ENCODE data around the gene MORN5.

Gene MORN5

DNA sequence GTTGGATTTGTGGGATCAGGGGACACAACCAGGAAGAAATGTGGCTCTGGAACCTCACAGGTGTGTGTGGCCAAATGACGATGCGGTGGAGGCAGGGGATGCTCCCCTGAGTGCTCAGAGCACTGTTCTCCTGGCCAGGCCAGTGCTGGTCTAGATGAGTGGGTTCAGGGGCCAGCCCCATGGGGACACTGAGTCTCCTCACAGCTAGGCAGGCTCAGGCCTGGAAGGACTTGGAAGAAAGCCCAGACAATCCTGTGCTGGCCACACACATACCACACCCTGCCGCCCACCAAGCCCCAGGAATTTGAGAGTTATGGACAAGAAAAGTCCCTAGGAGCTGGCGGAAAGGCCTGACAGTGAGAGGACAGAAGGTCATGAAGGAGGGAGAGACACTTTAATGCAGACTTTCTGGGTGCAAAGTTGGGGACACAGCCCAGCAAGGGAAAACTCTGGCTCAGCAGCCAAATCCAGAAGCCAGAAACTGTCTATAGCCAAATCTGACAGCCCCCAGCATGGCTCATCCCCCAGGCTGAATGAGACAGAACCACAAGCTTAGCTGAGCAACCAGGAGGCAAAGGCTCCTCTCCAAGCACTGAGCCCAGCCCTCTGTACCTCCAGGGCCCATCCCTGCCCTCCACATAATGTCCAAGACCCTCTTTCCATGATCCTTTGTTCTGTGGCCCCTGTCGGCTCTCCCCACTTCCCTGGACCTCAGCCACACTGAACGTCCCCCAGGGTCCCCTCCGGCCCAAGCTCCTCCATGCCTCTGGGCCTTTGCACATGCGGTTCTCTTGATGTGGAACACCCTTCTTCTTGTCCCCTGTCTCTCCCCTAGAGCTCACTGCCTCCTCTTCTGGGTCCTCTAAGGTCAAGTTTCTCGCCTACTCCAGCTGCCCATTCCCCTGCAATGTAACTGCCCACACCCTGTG, 46.7 kb downstream of the MORN5 start:
- no peak overlapping the region for H3K4me3 ChIP-seq (ENCODE audit: low read length)
- no peak for DNase-seq (ENCODE audit: low read depth, low spot score)

DNA sequence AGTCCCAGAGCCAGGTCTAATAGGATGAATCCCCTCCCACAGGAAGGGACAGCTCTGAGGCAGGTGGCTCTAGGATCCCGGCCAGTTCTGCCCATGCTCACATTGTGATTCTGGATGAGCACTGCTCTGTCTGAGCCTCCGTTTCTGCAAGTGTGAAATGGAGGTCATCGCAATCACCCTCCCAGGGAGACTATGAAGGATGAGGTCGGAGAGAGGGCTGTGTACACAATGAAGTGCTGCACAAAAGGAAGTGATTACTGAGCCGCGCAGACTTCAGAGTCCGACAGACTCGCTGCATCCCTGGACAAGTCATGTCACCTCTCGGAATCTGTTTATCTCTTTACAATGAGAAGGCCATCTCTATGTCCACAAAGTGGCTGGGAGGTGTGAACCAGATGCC, 47.4 kb downstream of the MORN5 start:
- no peak for DNase-seq (ENCODE audit: low read depth, low spot score)
- no peak overlapping the region for H3K4me3 ChIP-seq (ENCODE audit: low read length)

DNA sequence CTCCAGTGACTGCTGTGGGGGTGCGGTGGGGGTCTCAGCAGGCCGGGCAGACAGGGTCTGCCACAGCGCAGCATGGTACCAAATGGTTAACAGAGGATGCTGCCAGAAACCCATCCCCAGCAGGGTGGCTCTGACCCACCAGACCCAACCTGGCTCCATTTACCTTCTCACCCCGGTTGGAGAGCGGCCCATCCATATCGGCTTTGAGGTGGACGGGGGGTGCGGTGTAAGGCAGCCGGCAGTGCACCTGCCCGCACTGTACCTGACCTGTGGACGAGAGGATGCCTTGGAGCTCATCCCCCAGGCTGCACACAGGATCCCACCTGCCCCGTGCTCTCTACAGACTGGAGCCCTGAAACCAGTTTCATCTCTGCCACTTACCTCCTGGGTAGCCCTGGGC, 49.7 kb downstream of the MORN5 start:
- no peak for DNase-seq (ENCODE audit: low read depth, low spot score)
- H3K4me3 ChIP-seq (ENCODE audit: low read length): no peak overlapping the region

DNA sequence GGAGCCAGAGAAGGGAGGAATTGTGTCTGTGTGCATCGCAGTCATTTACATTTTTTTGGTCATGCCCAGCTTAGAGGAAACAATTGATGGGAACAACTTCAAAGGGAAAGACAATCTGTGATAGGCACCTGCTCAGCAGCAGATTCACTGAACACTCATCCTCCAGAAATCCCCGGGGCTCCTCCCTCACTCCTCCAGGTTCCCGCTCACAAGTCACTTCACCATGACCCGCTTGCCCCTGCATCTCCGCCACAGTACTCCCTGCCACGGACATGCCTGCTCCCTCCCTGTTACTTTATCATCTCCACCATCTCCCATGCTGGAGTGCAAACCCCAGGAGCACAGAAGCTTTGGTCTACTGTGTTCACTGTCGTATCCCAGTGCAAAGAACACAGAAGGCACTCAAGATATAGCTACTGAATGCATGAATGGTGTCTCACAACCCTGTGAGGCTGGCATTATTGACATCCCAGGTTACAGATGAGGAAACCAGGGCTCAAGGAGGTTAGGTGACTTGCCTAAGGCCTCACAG, 52.8 kb downstream of the MORN5 start:
- H3K4me3 ChIP-seq (ENCODE audit: low read length): no peak overlapping the region
- no peak for DNase-seq (ENCODE audit: low read depth, low spot score)

DNA sequence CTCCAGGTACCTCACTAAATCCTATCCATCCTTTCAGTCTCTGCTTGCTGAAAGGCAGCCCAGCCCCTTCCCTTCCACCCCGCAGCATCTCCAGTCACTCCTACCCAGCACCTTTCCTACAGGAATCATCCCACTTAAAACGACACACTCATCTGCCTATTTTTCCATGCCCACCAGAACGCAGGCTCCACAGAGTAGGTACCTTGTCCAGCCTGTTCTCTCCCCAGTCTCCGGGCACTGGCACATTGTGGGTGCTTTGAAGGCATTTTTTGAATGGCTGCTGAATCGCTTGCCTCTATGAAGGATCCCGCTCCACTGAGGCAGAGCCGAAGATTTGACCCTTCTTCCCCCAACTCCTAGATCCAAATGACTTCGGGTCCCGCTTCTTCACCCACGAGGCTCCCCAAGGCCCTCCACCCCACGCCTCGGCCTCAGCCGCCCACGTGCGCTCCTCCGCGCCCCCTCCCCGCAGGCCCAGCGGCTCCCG, 53.4 kb downstream of the MORN5 start:
- no peak overlapping the region for H3K4me3 ChIP-seq (ENCODE audit: low read length)
- DNase-seq (ENCODE audit: low read depth, low spot score): no peak

DNA sequence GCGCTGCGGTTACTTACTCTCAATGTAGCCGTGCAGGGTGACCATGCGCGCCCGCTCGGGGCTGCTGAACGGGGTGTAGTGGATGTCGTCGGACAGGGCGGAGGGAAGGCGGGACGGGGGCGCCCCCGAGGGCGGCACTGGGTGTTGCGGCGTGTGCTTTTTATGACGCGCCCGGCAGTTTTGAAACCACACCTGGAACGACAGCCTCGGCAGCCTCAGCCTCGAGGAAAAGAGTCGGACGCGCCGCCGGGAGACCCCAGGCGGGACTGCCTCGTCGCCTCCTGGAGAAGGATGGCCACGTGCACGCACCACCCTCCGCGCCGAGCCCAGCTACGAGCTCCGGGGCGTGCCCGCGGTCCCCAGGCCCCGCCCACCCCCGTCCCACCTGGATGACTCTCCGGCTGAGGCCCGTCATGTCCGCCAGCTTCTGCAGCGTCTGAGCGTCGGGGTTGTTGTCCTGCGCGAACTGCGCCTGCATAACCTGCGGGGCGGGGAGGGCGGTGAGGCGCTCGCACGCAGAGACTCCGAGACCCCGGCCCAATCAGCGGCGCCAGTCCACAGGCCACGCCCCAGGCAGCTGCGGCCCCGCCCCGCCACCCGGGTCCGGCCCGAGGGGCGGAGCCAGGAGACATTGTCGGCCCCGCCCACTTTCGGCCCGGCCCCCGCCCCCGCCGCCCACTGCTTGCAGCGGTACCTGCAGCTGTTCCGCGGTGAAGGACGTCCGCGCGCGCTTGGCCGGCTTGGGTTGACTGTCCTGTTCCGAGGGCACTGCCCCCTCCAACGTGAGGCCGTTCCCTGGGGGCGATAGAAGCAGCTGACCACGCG, 54.1 kb downstream of the MORN5 start:
- peak overlapping the region; percentile 27 for H3K4me3 ChIP-seq (ENCODE audit: low read length)

DNA sequence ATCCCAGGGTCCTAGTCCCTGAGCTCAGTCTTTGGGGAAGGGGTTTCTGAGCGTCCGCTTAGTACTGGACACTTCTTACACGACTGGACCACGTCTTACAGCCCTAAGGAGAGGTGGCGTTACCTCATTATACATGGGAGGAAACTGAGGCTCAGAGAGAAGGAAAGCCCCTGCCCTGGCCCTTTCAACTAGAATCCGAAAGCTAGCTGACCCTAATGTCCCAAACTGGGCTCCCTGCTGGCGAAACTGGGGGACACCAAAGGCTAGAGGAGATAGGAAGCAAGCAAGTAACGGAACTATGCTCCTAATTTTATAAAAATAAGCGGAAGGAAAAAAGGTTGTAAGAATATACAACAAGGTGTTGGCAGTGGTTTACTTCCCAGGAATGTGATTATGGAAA, 54.8 kb downstream of the MORN5 start:
- no peak overlapping the region for H3K4me3 ChIP-seq (ENCODE audit: low read length)
- no peak for DNase-seq (ENCODE audit: low read depth, low spot score)

More for the DNA sequence above, 54.1 kb downstream of the MORN5 start:
- DNase-seq (ENCODE audit: low read depth, low spot score): peak; percentile 28

DNA sequence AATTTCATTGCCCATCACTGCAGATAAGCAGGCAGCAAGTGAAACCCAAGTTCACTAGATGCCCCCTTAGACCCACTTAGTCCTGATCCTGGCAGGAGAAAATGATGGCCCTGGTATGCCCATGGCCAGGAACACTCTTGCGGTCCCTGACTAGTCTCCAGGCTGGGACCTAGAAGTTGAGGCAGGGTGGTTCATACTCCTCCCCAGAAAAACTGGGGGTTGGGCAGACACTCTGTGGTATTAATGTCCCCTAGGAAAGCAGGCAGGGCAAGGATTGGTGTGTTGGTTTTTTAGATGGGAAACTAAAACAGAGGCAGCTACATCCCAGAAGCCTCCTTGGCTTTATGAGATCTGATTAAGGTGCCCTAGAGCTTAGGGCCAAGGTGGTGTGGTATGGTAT, 56.0 kb downstream of the MORN5 start:
- no peak overlapping the region for H3K4me3 ChIP-seq (ENCODE audit: low read length)
- no peak for DNase-seq (ENCODE audit: low read depth, low spot score)

DNA sequence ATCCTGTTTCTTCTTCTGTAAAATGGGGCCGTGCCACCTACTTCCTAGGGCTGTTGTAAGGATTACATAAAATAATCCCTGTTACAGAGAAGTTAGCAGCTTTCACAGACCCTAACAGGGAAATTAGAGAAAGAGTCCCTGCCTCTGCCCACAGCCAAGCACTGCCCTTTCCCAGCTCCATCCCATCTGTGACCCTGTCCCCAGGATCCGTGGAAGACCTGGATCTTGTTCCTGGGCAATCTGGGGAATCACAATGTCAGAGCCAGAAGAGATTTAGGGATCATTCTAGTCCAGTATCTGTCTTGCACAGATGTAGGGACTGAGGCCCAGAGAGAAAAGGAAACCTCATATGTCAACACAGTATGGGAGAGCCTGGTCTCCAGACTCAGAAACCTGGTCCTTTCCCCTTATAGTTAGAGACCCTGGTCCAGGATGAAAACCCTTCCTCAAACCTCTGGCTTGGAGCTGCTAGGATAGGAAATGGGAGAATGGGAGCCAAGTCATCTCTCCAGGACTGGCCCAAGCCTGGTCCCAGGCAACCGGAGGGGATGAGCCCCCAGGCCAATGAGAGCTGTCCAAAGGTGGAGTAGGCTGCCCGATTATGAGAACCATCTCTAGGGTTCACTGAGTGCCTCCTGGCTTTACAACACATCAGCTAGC, 56.6 kb downstream of the MORN5 start:
- DNase-seq (ENCODE audit: low read depth, low spot score): no peak
- H3K4me3 ChIP-seq (ENCODE audit: low read length): no peak overlapping the region

DNA sequence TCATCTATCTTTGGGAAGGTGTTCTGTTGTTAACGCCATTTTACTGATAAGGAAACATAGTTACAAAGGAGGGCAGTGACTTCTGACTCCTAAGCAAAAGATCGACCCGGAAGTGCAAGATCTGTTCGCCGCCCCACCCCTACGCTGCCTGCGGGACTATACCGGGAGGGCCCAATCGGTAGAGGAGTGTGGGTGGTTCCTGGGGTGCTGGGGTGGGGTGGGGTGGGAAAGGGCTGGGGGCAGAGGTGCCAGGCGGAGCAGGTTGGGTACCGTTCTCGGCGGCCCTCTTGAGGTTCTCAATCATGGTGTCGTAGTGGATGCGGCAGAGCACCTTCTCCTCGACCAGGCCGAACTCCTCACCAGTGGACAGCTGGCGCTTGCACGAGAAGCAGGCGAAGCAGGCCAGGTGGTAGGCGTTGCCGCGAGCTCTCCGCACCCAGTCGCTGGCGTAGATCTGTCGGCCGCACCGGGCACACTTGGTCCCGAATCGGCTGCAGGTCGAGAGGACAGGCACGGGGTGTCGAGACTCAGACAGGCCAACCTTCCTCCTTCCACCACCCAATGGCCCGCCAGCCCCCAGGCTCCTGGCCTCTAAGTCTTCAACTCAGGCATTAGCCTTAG, 57.2 kb downstream of the MORN5 start:
- no peak overlapping the region for H3K4me3 ChIP-seq (ENCODE audit: low read length)
- no peak for DNase-seq (ENCODE audit: low read depth, low spot score)

DNA sequence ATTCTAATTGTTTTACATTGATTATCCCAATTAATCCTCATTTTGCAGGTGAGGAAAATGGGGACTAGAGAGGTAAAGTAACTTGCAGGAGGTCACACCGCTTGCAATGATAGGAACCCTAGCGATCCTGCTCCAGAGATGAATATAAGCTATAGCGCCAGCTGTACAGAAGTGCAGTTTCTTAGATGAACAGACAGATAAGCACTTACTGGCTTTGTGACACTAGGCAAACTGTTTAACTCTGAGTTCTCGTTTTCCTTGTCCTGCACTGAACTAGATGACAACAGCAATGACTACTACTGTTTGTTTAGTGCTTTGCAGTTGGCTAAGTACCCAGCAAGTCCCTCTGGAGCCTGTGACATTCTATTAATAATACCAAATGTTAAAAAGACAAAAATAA, 57.9 kb downstream of the MORN5 start:
- no peak for DNase-seq (ENCODE audit: low read depth, low spot score)
- H3K4me3 ChIP-seq (ENCODE audit: low read length): no peak overlapping the region

DNA sequence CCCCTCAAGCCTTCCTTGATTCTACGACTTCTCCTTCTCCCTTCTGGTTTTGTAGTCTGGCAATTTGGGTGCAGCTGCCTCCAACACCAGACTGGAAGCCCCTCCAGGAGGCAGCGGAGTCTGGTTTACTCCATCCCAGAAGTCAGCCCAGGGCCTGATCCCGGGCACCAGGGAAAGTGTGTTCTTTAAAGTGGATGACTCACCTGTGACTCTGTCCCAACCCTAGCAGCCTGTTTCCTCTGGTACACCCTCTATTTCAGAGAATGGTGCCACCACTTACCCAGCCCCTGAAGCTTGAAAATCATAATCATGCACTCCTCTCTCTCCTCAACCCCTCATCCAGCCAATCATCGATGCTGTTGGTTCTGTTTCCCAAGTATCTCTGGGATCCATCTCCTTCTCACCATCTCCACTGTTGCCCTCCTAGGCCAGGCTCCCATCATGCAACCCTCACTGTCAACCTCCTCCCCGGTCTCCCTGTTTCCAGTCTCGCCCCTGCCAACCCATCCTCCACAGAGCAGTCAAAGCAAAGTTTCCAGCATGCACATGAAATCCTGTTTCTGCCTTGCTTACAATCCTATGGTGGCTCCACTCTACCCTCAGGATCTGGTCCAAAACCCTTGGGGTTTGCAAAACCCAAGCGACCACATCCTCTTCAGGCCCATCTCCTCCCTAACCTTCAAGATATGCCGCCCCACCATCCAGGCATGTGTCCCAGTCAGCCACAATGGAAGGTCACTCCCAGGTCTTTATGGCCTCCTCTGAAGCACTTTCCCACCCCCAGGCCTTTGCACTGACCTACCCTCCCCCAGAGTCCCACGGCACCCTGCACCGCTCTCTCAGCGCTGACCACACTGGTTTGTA, 58.6 kb downstream of the MORN5 start:
- no peak for DNase-seq (ENCODE audit: low read depth, low spot score)
- no peak overlapping the region for H3K4me3 ChIP-seq (ENCODE audit: low read length)

DNA sequence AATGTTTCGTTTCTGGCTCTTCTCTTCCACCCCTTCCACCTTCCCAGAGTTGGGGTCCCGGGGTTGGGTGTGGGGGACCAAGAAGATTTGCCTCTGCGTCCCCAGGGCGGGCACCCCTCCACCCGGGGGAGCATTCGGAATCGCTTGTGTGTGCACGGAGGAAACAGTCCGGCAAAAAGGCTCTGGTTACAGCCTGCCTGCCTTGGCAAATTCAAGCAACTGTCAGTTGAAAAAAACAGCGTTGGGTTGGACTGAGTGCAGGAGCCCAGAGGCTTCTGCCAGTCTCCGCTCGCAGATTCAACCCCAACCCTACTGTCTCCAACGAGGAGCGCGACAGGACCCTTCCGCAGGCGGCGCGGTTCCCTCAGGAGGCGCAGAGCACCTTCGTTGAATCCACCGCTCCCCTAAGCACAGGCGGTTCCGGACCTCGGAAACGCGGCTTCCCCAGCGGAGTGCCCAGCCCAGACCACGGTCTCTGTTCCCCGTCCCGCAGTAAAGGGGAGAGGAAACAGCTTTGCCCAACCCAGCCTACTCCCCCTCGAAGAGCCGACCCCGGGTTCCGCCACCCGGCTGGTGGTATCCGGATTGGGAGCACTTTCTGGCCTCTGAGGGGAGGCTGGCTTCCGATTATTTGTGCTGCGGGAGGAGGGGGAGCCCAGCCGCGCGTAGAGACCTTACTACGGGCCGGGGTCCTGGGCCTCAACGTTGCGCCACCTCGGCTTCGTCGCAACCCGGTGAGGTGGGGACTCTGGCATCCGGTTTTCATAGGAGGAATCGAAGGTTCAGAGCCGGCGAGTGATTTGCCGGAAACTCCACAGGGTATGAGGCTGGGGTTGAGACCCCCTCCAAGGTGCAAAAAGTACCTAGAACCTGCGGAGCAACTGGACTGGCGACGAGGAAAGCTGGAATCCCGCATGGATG, 59.5 kb downstream of the MORN5 start:
- H3K4me3 ChIP-seq (ENCODE audit: low read length): peak overlapping the region; percentile 18; the same call in 1 of the 2 replicates

DNA sequence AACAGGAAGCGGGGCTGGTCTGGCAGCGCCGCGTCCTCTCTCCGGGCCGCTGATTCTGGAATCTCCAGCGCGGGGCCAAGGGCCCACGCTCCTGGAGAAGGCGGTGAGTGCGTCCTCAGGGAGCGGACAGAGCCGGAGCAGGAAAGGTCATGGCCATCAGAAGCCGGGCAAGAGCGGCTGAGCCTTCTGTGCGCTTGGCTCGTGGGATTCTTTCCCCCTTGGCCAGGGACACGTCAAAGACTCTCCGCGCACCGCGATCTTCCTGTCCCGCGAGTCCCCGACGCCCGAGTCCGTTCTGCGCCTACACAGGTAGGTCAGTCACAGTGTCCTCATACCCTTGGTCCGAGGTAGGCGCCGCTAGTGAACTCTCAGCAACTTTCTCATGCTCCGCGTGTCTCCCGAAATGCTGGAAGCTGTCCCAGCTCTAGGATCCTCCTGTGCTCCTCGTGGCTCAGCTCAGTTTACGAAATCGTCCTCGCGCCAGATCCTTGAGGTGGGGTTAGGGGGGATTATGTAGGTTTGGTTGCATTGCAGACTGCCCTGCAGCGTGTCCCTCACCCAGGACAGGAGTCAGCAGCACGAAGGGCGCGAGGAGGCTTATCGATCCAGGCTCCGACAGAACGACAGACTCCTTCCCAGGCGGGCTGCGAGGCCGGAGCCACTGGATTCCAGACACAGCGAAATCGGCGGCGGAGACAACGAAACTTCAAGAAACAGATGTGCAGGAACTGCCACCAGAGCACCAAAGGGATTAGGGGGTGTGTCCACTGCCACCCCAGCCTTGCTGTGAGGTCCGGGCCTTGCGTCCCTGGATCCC, 60.4 kb downstream of the MORN5 start:
- no peak for DNase-seq (ENCODE audit: low read depth, low spot score)
- no peak overlapping the region for H3K4me3 ChIP-seq (ENCODE audit: low read length)

More for the DNA sequence above, 59.5 kb downstream of the MORN5 start:
- no peak for DNase-seq (ENCODE audit: low read depth, low spot score)

DNA sequence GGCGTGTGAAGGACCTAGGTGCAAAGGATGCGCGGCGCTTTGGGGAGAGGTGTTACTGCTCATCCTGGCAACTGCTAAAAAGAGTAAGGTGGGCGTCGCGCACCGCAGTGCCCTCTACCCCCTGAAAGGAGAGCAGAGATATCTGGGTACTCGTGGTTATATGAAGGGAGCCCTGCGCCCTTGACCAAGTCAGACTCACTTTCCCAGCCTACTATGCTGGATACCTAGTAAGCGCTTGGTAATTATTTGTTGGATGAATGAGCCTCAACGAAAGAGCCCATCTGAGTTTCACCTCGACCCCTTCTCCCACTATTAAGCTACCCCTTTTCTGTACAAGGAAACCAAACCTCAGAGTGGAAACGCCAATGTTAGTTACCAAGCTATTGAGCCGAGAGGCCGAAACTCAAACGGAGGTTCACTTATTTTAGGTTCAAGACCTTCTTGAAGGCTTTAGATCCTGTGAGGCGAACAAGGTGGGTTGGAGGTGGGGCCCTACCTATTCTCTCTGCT, 61.0 kb downstream of the MORN5 start:
- H3K4me3 ChIP-seq (ENCODE audit: low read length): no peak overlapping the region
- no peak for DNase-seq (ENCODE audit: low read depth, low spot score)

DNA sequence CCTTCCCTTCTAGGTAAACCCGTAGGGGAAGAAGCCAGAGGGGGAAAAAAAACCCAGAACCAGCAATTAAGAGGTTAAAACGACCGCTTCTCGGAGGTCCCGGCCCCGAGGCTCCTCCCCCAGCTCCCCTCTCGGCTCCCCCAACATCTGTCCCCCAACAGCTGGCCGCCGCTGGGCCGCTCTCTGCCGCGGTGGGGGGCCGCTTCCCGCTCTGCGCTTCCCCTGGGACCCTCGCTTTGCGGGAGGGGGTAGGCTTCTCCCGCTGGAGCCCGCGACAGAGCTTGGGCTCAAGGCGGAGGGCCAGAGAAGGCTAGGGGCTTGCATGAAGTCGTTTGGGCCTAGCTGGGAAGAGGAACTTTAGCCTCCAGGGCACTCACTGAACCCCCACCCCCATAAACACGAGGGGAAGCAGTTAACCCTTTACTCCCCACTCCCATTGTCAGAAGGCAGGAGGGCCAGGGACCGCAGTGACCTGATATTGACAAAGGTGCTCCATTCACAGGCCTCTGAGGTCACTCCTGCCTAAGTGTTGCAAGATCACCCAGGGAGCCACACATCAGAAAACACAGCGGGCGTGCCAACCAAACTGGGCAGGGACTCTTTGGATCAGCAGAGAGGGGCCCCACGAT, 61.6 kb downstream of the MORN5 start:
- DNase-seq (ENCODE audit: low read depth, low spot score): no peak
- H3K4me3 ChIP-seq (ENCODE audit: low read length): no peak overlapping the region
